ENCODE measurements around the gene DNASE1L3.

- TF ChIP-seq CTCF (conservative IDR thresholded peaks at IDR 0.05; ENCODE audit: low read depth, low read length) (peak; percentile 21; the same call in 1 of the 2 replicates), CHD1 (IDR thresholded peaks at IDR 0.05; ENCODE audit: low read depth, low read length) (no peak)
Observed at GRCh38 chr3:58249358-58250092, 38.8 kb upstream of the DNASE1L3 start.

Data from IMR-90 (cell line).